Body of pancreas (tissue), 4 donors: ENCODE results near the gene TENM4. TPM values are rescaled to one million over a fixed set of nuclear protein-coding genes. Genes with fewer than 3 reads are reported as not detected.

ENCODE experiments used
- ATAC-seq: fragments of 150-250 bp; one replicate; pipeline ENCODE4 v1.9.1; 2016
- DNase-seq, 4 donors: peaks; one replicate each; pipeline ENCODE4 v3.0.0-alpha.2; 2019
- H3K27ac ChIP-seq, 4 donors: fragments of 200-600 bp; sonication (generic); 1 replicate in 3 of 4; 2 replicates in 1 of 4; pipeline versions ENCODE4 v1.5.1 to v1.6.1; 2016 to 2019; ENCODE audit warnings: mild to moderate bottlenecking in 1 of 4, mixed read lengths in 1 of 4, moderate library complexity in 1 of 4
- H3K27me3 ChIP-seq, 2 donors: fragments of 200-600 bp; sonication (generic); one replicate each; pipeline ENCODE4 v1.6.0; 2016; ENCODE audit warnings: mild to moderate bottlenecking in 1 of 2
- H3K36me3 ChIP-seq, 2 donors: fragments of 200-600 bp; sonication (generic); replicated peaks in 1 of 2; 2 replicates each; pipeline ENCODE4 v1.5.1; 2016; ENCODE audit warnings: low read depth in 2 of 2; ENCODE audit not compliant: insufficient read depth in 1 of 2
- H3K4me1 ChIP-seq: fragments of 200-600 bp; sonication (generic); one replicate; pipeline ENCODE4 v1.6.0; 2016
- H3K4me3 ChIP-seq, 2 donors: fragments of 200-600 bp; sonication (generic); 1 replicate in 1 of 2; 2 replicates in 1 of 2; pipeline ENCODE4 v1.5.1; 2016 to 2019
- H3K9me3 ChIP-seq, 3 donors: fragments of 200-600 bp; sonication (generic); 1 replicate in 2 of 3; 2 replicates in 1 of 3; pipeline ENCODE4 v1.5.1; 2016
- POLR2A ChIP-seq, 3 donors: fragments of 450-650 bp; IDR thresholded peaks; one replicate each; pipeline ENCODE4 v1.6.1; 2016; ENCODE audit warnings: antibody characterized with exemption in 3 of 3, mild to moderate bottlenecking in 2 of 3
- WGBS, 2 donors: methylation state at CpG; one replicate each; pipeline ENCODE4 v1.1.5; 2017; 5-methylcytosine and 5-hydroxymethylcytosine counted together
- intact Hi-C: fragments of 100-400 bp; cut with DNase I; formaldehyde crosslinking; loops from one replicate; pipeline ENCODE4 v1.15.1; 2023
- total RNA-seq, 2 donors: library from RNA; depleted of rRNA; stranded (reverse); fragments of >200 nt; gene quantifications; one replicate each; pipeline ENCODE4 v1.1.0, GENCODE V29; 2016
- TF ChIP-seq, protein P1 (sequence below), 7 experiments: fragments of 450-650 bp in 4 of 7; fragments of 200-600 bp in 3 of 7; sonication (generic) in 3 of 7; IDR thresholded peaks; one replicate each; pipeline ENCODE4 v1.5.1; 2016 to 2019; ENCODE audit warnings: antibody characterized with exemption in 7 of 7

Gene TENM4
- total RNA-seq, 2 donors from 2014 or later = 0.78 to 6.6 TPM

- Histone ChIP-seq H3K4me1 (no peaks in the 10 kb centered on the region), H3K36me3 (no peaks in the 10 kb centered on the region), H3K27me3 (no peaks in the 10 kb centered on the region), H3K27ac (no peak overlapping the region), H3K9me3 (no peaks in the 10 kb centered on the region), H3K4me3 (no peak overlapping the region)
- no peak for DNase-seq
- intact Hi-C loops = no loop called here
- no peak for TF ChIP-seq POLR2A (IDR thresholded peaks at IDR 0.05)
- TF ChIP-seq, protein P1, sequence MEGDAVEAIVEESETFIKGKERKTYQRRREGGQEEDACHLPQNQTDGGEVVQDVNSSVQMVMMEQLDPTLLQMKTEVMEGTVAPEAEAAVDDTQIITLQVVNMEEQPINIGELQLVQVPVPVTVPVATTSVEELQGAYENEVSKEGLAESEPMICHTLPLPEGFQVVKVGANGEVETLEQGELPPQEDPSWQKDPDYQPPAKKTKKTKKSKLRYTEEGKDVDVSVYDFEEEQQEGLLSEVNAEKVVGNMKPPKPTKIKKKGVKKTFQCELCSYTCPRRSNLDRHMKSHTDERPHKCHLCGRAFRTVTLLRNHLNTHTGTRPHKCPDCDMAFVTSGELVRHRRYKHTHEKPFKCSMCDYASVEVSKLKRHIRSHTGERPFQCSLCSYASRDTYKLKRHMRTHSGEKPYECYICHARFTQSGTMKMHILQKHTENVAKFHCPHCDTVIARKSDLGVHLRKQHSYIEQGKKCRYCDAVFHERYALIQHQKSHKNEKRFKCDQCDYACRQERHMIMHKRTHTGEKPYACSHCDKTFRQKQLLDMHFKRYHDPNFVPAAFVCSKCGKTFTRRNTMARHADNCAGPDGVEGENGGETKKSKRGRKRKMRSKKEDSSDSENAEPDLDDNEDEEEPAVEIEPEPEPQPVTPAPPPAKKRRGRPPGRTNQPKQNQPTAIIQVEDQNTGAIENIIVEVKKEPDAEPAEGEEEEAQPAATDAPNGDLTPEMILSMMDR (IDR thresholded peaks at IDR 0.05) = no peak
- no peak for ATAC-seq
These were observed 423.0 kb downstream of the TENM4 start for GRCh38 chr11:79017811-79018210.

GRCh38 chr11:79013509-79013908 is 427.3 kb downstream of the TENM4 start:
- Histone ChIP-seq H3K4me3 (no peak overlapping the region), H3K27ac (no peak overlapping the region), H3K27me3 (no peaks in the 10 kb centered on the region), H3K4me1 (no peaks in the 10 kb centered on the region), H3K9me3 (no peaks in the 10 kb centered on the region), H3K36me3 (no peaks in the 10 kb centered on the region)
- no peak for ATAC-seq
- intact Hi-C loops = no loop called here
- TF ChIP-seq, protein P1 (IDR thresholded peaks at IDR 0.05) = no peak
- TF ChIP-seq POLR2A (IDR thresholded peaks at IDR 0.05) = no peak
- 87 to 92% methylated on average over 3 of the region's 3 CpGs for WGBS, 2 donors
- no peak for DNase-seq

GRCh38 chr11:79011357-79011756 is 429.5 kb downstream of the TENM4 start:
- no peaks in the 10 kb centered on the region for H3K4me1 ChIP-seq
- intact Hi-C loops = no loop called here
- DNase-seq = no peak
- WGBS, 2 donors = 69 to 71% methylated on average over 3 of the region's 3 CpGs
- no peak overlapping the region for H3K4me3 ChIP-seq
- no peaks in the 10 kb centered on the region for H3K36me3 ChIP-seq
- no peak for ATAC-seq
- TF ChIP-seq POLR2A (IDR thresholded peaks at IDR 0.05) = no peak
- TF ChIP-seq, protein P1 (IDR thresholded peaks at IDR 0.05) = no peak
- H3K27me3 ChIP-seq = no peaks in the 10 kb centered on the region
- no peaks in the 10 kb centered on the region for H3K9me3 ChIP-seq
- H3K27ac ChIP-seq = no peak overlapping the region

DNA sequence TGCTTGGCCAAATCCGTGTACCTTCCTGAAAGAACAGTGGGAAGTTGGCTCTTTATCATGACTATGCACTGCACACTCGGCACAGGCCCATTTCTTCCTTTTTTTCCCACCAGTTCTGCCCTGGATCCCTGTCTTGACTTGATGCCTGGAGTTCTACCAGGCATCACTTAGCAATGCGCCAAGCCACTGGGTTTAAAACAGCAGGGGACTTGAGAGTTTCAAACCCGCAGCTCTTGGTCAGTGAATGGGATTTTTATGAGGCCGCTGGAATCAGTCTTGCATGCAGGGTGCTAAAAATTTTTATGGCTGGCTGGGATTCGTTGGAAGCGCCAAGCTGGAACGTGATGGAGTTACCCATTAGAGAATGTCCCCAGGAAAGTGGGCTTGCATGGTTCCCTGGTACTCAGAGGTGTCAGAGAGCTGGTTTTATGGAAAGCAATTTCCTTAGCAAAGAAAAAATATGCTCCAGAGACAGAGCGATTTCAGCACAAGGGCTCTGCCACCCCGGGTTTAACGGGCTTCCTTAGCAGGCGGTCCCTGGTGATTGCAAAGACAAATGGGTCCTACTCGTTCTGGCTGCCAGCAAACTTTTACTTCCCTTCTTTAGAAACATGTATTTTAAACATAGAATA is 432.9 kb downstream of the TENM4 start:
- Histone ChIP-seq H3K36me3 (no peaks in the 10 kb centered on the region), H3K4me1 (no peaks in the 10 kb centered on the region), H3K4me3 (no peak overlapping the region), H3K9me3 (peaks cover 0 to 4% (median 0%) of the 10 kb centered on the region in 3 donors), H3K27me3 (no peaks in the 10 kb centered on the region), H3K27ac (no peak overlapping the region)
- WGBS, 2 donors = 68 to 70% methylated on average over 13 of the region's 13 CpGs
- no peak for TF ChIP-seq POLR2A (IDR thresholded peaks at IDR 0.05)
- TF ChIP-seq, protein P1 (IDR thresholded peaks at IDR 0.05) = no peak
- intact Hi-C loops = no loop called here
- DNase-seq (no peak), ATAC-seq (no peak)

- DNase-seq = no peak
- Histone ChIP-seq H3K36me3 (no peaks in the 10 kb centered on the region), H3K4me1 (no peaks in the 10 kb centered on the region), H3K27me3 (no peaks in the 10 kb centered on the region), H3K9me3 (peaks cover 0 to 4% (median 0%) of the 10 kb centered on the region in 3 donors), H3K27ac (no peak overlapping the region), H3K4me3 (no peak overlapping the region)
- TF ChIP-seq, protein P1 (IDR thresholded peaks at IDR 0.05) = no peak
- no peak for TF ChIP-seq POLR2A (IDR thresholded peaks at IDR 0.05)
- 72 to 81% methylated on average over 4 of the region's 4 CpGs for WGBS, 2 donors
- intact Hi-C loops = no loop called here
- ATAC-seq = no peak
These were observed 434.0 kb downstream of the TENM4 start for GRCh38 chr11:79006854-79007253.
